ENCODE results near the gene TENM4.

Gene TENM4

DNA sequence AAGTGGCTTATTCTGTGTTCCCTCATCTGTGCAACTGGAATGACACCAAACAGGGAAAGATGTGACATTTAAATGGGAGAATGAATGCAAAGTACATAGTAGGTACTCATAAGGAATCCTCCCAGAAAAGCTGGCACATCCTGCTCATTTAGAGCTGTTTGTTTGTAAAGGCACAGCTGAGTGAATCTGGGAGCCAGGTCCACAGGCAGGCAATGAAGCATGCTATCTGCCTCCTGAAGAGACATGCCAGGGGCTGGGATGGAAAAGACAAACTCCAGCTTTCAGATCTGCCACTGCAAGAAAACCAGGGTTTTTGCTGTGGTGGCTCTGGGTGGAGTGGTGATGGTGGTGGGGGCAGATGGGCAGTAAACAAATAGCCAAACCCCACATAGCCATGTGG lies 150.1 kb downstream of the TENM4 start:
- DNase-seq: no peak

DNA sequence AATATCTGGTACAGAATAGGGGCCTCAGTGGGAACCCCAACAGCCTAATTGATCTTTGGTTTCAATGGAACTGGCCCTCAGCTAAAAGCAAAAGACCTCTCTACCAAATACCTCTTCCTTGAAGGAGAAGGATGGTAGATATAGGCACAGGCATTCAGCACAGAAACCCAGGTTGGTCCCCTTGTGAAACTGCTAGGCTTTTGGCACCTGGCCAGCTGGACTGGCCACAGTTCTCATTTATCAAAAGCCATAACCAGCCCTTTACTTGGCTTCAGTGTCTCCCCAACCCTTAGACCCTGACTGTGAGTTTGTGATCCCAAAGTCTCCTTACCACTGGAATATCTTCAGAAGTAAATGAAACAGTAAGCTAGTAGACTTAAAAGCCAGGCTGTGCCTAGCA lies 152.9 kb downstream of the TENM4 start:
- no peak for DNase-seq

DNA sequence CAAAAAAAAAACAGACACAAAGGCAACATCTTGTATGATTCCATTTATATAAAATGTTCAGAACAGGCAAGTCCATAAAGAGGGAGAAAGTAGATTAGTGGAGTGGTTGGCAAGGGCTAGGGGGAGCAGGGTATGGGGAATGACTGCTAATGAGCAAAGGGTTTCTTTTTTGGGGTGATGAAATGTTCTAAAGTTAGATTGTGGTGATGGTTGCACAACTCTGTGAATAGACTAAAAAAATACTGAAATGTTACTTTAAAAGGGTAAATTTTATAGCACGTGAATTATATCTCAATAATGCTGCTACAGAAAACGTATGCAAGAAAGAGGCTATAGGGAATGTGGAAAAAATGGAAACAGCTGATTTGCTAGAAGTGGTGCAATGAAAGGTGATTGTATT lies 155.1 kb downstream of the TENM4 start:
- no peak for DNase-seq

DNA sequence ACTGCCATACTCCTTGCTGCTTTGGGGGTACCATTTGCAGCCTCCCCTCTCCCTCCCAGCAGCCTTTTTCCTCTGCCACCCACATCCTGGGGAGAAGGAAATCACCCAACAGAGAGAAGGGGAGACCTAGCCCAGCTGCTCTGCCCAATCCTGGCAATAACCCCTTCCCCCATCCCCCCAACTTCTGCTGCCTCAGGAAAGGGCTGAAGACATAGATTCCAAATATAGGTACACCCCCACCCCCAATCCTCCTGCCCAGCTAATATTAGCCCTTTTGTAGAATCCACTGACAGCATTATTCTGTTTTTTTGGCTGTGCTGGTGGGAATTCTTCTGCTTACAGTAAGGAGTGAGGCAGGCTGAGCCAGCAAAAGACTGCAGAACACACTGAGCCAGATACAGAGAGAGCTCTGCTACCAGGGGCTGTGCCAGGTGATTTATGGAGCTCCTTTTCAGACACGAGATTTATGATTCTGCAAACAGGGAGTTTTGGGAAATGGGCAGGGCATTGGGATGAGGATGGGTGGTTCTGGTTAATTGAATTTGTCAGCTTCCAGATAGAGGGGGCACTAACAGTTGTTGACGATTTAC lies 164.0 kb downstream of the TENM4 start:
- DNase-seq: no peak

DNA sequence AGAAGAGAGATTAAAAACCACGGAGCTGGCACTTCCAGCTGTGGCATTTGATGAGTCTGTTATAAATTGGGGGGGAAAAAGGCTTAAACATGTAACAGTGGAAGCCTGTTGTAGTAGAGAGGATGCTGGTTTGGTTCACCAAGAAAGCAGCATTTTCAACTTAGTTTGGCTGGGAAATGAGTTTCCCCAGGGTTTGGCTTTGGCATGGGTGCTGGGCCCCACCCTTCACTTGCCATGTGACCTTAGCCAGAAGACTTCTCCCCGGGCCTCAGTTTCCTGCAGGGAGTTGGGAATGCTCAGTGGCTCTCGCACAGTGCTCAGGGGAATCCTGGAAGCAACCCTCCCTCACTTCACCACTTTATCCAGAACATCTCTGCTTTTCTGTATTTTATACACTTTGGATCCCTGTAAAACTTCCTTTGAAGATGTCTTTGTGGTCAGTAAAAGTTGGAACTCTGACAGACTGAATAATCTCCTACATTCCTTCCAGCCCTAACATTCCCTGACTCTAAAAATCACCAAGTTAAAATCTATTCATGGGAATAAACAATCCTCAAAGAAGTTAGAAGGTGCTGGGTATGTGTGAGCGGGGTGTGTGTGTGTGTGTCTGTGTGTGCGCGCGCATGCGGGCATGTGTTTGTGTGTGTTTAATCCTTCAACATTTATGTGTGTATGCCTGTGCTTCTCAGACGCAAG lies 166.0 kb downstream of the TENM4 start:
- DNase-seq: no peak

DNA sequence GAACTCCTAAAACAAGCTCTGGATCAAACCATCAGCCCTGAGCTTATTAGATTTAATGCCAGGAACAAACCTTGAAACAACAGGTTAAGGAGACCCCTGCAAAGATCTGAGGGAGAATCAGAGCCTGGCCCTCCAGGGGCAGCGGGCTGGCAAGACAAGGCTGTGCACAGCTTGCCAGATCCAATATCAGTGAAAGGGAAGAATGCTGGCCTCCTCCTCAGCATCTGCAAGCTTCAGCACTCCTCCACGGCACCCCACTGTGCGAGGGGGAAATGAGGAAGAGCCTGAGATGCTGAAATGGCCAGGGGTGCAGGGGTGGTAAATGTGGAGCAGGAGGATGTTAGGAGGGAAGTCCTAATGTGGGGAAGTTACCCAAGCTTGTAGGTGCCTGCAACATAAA lies 167.0 kb downstream of the TENM4 start:
- no peak for DNase-seq

DNA sequence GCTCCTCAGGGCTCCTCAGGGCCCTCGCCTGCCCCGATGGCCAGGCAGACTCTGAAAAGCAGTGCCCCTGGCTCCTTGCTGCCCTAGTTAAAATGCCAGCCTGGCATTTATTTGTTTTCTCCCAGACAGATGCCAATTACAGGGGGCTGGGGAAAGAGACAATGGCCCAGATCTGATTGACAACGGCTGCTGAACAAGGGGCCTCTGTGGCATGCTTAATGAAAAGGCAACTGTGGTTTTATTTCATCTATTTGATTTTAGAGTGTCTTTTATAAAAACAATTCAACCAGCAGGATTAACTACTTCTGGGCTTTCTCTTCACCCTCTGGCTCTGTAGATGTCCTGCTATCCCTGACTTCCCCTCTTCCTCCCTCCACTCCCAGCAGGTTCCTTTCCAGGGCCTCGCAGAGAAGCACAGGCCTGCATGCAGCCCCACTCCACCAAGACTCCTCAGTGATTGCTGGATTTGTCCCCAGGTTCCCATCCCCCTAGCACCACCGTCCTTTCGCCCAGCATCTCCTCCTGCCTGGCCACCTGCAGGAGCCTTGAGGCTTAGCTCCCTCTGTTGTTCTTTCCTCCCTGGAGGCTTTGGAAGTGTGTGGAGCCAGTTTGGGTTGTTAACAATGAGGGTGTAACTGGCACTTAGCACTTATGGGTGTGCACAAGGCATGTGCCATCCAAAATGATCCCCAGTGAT lies 171.1 kb downstream of the TENM4 start:
- DNase-seq: no peak

DNA sequence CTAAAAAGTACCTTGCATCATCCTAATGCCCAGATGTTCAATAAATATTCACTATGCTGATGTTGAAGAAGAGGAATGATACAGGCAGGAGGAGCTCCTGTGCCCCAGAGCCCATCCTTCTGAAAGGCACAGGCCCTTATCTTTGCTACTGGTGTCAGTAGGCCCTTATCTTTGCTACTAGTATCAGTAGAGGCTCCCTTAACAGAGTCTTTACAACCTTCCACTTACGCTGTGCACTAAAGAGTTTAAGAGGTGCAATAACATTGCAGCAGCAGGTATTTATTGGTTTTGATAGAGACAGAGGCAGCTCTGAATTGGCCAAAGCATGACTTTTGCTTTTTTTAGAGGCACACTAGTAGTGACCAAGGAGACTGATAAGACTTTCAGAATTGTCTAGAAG lies 174.4 kb downstream of the TENM4 start:
- no peak for DNase-seq

DNA sequence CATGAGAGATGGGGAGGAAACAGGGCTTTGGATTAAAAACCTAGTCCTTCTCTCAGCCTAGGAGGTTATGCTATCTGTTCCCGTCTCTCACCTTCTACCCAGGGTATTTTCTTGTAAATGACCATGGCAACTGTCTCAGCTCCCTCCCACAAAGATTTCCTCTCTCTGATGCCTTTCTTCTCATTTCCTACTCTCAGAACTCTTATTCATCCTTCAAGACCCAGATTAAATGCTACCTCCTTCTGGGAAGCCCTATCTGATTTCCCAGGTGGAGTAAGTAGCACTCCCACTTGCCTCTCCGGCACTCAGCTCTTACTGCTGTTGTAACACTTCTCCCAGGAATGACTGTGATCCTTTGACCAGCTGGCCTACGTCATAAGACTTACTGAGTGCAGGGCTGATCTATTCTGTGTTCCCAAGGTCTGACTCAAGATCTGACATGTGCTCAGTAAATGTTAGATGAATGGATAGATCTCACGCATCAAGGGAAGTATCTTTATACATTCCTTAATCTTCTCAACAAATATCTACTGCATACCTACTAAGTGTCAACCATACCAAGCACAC lies 175.0 kb downstream of the TENM4 start:
- DNase-seq: no peak

DNA sequence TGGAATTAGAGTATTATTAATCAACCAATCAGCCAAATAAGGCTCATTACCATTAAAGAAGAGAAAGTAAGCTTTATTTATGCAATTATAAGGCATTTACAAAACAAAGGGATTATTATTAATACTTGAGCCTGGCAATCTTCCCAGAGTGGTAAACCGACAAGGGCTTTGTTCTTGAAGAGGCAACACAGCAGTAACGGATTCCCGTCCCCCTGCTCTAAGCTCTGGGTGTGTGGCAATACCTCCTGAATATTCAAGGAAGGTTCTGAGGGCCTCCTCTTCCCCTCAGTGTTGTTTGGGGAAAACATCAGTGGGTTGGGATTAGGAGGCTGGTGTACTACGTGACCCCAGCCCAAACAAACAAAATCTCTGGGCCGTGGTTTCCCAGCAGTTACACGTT lies 176.5 kb downstream of the TENM4 start:
- no peak for DNase-seq

DNA sequence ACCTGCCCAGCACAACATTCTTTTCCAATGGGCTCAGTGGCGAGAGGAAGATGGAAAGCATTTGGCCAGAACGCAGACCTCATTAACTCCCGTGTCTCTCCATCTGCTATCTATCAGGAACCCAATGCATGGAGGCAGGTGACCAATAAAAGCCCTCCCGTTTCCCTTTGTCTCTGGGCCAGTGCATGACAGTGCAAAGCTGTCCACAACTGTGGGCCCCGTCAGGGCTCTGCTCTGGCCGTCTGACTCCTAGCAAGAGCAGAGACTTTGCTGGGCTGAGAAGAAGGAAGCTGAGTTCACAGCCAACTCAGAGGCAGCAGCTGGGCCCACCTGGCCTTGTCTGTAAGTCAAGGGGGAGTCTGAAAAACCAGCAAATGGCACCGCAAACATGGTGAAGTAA lies 177.8 kb downstream of the TENM4 start:
- no peak for DNase-seq

DNA sequence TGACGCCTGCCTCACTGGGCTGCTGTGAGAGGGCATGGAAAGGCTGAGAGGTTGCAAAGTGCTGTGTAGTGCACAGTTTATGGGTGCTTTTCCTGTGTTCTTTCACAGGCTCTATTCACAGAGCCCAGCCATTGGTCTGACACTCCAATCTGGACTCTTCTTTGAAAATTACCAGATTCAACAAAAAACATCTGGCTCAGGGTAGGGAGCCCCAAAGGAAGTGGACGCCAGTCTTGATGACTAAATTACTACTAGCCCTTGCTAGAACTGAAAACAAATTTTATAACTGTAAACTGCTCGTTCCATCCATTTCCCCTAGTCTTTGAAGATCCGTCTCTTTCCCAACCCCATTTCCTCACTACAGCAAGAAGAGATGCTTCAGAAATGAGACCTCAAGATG lies 178.6 kb downstream of the TENM4 start:
- no peak for DNase-seq

DNA sequence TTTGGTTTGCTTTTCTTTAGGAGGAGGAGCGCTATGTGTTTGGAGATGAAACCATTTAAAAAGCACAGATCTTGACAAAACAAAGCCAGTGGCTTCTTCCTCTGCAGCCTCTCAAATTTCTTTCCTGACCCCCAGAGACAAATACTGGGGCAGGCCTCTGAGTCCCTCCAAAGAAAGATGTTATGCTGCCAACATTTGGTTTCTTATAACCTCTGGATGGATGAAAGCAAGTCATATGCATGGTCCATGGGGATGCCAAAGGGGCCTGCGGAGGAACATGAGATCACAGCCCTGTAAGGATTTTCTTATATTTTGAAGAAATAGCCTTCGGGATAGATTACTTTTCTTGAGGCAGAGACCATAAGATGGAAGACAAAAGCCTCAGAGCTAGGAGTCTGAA lies 179.1 kb downstream of the TENM4 start:
- no peak for DNase-seq

DNA sequence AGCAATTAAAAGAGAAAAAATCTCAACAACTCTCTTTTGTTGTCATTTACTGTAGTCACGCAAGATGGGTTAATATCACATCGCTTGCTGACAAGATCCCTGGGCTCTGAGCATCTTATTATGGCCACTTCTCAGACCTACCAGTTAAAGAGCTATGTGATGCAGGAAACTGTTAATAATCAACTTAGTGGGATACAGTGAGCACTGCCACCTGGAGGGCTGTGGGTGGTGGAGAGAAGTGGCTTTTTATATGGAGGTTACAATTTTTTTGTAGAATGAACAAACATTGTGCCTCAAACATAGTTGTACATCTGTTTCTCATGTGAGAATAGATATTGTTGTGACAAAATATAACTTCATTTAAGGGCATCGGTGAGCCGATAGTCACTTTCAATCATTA lies 181.0 kb downstream of the TENM4 start:
- DNase-seq: no peak

DNA sequence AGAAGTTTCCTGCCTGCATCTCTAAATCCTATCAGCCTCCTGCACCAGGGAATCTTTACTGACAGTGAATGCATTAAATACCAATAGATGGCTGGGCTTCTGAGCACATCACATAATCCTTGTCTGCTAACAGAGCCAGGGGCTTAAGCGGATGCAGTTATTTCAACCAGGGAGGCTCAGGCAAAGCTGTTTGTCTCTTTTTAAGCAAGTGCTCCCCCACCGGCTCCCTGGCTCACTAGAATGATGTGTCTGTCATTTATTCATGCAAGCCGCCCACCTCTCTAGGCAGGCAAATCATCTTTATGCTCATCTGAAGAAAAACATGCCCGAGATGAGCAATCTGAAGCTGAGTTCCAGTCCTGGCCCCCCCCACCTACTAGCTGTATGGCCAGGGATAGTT lies 182.3 kb downstream of the TENM4 start:
- DNase-seq: no peak

DNA sequence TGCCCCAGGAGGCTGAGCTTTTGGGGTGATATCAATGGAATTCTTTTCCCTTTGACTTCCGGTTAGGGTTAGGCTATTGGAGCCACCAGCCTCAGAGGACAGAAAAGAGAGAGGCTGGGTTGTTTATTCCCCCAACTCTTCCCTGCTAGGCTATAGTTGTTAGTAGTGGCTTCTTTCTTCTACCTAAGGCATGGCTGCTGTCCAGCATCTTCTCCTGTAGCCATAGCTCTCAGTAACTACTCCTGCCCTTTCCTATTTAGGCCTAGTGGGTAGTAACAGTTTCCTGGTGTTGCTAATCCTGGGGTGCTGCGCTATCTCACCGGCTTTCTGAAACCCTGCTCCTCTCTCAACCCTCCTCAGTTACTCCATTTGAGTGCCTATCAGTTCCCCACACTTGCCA lies 184.9 kb downstream of the TENM4 start:
- DNase-seq: no peak

DNA sequence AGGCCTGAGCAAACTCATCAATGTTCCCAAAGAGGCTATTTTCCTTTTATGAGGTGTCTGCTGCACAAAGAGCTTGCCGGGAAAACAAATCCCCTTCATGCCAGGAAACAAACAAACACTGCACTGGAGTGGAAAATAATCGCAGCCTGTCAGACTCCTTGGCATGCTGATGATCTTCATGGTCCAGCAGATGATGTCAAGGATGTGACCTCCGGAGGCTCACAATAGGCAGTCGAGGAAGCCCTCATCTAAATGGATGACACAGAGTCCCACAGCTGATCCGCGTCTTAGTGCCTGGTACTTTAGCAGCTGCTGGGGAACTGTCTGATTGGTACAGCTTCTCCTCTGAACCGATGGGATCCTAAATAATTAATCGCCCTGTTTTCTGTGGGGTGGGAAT lies 187.6 kb downstream of the TENM4 start:
- DNase-seq: no peak

DNA sequence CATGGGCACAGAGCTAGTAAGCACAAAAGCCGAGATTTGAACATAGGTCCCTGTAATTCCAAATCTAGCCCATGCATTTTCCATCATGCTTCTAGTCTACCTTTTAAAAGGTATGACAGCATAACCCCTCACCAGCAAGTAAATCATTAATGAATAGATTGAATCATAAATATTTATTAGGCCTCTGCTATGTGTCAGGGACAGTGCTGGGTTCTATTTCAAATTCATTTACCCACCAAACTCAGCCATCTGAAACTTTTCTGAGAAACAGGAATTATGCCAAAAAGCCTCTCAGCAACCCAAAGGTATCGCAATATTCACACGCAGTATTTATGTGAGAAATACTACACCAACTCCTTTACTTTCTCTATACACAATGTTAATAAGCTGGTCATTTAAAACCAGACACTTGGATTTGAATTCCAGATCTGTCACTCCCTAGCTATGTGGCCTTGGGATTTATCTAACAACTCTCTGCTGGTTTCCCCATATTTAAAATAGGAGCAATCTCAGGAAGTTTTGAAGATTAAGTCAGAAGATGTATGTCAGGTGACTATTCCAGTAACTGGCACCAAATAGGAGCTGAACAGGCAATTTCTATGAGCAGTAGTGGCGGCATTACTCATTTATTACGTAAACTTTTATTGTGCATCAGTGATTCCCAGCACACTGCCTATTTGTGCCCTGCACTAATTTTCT lies 191.4 kb downstream of the TENM4 start:
- DNase-seq: no peak

DNA sequence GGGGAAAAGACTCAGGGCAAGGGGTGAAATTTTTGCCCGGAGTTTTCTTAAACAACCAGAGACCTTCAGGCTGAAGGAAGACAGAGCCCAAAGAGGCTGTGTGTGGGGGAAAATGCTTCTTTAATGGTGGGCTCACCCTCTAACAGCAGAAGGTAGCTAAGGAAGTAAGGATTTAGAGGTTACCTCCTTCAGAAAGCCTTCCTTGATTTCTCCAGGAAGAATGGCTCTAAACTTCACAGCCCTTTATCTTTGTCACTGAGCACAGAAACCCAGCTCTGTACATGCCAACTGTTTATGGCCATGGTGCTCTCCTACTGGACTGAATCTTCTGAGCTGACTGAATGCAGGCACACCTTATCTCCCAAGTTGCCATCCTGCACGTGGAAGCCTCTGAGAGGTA lies 196.0 kb downstream of the TENM4 start:
- DNase-seq: no peak

DNA sequence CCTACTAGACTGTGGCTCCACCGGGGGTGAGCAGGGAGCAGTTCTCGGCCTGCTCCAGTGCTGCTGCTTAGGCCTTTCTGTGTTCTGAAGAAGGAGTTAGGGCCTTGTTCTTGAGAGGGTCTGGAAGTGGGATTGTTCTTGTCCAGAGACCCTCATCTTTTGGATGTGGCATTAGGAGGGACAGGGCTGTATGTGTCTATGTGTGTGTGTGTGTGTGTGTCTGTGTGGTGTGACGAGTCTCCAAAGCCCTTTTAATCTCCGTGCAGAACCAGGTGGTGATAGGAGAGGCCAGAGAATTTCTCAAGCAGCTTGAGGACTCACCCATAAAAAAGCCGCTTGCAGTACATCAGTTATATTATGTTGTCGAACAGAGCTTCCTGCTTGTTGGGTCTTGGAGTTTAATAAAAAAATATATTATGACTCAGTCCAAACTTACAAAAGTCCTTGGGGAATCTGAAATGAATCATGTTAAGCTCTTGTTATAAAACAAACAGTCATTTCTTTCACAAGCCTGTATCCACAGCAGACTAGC lies 196.5 kb downstream of the TENM4 start:
- no peak for DNase-seq

DNA sequence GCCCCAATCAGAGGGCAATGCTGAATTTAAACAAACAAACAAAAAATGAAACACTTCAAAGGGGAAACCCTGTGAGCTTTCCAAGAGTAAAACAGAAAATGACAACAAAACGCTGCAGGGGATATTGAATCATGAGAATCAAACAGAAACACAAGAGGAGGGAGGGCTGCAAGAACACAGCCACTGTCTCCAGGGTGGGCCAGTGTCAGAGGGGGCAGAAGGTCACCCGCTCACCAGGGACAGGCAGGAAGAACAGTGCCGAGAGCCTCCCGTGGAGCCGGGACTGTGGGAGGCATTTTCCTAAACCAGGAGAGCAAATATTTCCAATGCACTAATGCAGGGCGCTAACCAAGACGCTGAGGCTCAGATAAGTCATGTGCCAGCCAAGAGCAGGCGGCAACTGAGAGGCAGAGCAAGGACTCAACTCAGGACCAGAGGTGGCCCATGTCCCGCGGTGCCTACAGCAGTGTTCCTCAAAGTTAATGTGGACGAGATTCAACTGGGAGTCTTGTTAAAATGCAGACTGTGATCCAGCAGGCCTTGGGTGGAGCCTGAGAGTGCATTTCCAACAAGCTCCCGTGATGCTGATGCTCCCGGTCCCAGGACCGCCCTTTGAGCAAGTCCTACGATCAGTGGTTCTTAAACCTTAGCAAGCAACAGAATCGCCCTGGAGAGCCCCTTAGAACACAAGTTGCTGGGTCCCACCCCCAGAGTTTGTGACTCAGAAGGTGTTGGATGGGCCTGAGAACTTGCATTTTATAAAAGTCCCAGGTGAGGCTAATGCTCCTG lies 197.2 kb downstream of the TENM4 start:
- DNase-seq: no peak

DNA sequence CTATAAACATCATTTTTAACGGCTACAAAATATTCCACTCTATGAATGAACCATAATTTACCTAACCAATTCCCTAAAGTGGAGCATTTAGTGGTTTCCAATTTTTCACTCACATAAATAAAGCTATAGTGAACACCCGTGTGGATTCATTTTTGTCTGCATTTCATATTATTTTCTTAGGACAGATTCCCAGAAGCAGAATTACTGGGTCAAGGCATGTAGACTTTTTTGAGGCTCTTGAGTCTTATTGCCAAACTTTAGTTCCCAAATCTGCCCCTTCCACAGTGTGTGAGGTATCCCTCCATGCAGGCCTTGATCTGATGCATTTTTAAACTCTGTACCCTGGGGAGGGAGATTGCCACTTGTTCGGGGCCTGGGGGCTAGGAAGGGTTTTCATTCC lies 198.2 kb downstream of the TENM4 start:
- no peak for DNase-seq
